ENCODE measurements around the gene ESRRA. TPM values are rescaled to one million over a fixed set of nuclear protein-coding genes. Genes with fewer than 3 reads are reported as not detected.
A peak's percentile ranks its signal among the peaks of the same experiment; 100 is the strongest.

ESRRA gene
- total RNA-seq, 3 donors from 2014 or later, result 81.5 to 93.4 (median 89.3) TPM

DNA sequence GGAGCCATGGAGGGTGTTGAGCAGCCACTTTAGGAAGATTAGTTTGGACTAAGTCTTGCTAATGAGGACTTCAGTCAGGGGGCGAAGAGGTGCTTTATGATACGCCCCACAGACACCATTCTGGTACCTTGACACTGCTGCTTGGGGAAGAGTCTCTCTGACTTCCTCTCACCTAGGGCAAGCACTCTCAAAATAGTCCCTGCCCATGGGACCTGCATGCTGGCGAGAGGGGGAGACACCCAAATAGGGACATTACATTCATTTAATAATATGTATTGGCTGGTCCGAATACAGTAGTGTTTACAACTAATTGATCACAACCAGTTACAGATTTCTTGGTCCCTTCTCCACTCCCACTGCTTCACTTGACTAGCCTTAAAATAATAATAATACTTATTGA lies 9.6 kb upstream of the ESRRA start:
- Mint-ChIP-seq H3K4me3 (no peak overlapping the region), H3K27me3 (ENCODE audit: low read depth) (peaks cover 79% of the 10 kb centered on the region), H3K4me1 (ENCODE audit: low read depth) (peaks cover 19% of the 10 kb centered on the region), H3K36me3 (ENCODE audit: insufficient read depth) (no peaks in the 10 kb centered on the region), H3K9me3 (no peaks in the 10 kb centered on the region)
- ATAC-seq (no peak), DNase-seq (no peak)

DNA sequence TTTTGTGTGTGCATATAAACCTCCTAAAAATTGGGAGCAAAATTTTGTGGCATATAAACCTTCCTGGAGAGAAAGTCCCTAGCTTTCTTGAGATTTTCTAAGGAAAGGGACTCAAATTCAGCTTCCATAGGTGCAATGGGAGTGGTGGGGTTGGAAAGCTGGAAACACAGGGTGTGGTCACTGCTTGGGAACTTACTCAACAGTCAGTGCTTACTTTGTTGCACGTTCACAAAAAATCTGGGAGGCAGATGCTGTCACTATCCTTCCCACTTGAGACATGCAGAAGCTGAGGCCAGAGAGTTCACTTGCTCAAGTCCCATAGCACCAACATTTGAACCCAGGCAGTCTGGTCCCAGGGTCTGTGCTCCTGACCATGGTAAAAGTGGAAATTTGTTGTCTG lies 9.1 kb upstream of the ESRRA start:
- DNase-seq (no peak), ATAC-seq (no peak)
- Mint-ChIP-seq H3K4me1 (ENCODE audit: low read depth) (peaks cover 20% of the 10 kb centered on the region), H3K36me3 (ENCODE audit: insufficient read depth) (no peaks in the 10 kb centered on the region), H3K27me3 (ENCODE audit: low read depth) (peaks cover 78% of the 10 kb centered on the region), H3K4me3 (no peak overlapping the region), H3K9me3 (no peaks in the 10 kb centered on the region)

DNA sequence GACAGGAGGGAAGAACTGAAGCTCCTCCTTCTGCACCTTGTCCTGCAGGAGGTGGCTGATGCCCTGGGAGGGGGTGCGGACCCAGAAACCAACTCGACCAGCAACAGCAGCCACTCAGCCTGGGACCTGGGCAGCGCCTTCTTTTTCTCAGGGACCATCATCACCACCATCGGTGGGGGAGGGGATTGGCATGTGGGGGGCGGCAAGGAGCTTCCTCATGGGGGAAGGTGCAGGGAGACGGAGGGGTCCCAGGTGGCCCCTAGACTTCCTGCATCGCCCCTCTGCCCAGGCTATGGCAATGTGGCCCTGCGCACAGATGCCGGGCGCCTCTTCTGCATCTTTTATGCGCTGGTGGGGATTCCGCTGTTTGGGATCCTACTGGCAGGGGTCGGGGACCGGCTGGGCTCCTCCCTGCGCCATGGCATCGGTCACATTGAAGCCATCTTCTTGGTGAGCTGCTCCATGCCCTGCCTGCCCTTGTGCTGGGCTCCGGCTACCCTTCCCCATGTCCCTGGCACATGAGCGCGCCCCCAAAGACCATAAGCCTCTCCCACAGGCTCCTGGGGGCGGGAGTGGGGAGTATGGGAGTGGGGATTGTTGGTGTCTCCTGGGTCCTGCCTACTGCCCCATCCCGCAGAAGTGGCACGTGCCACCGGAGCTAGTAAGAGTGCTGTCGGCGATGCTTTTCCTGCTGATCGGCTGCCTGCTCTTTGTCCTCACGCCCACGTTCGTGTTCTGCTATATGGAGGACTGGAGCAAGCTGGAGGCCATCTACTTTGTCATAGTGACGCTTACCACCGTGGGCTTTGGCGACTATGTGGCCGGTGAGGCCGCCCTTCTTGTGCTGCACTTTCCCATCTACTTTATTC lies 8.3 kb upstream of the ESRRA start:
- Mint-ChIP-seq H3K4me1 (ENCODE audit: low read depth) (peaks cover 20% of the 10 kb centered on the region), H3K27me3 (ENCODE audit: low read depth) (peaks cover 82% of the 10 kb centered on the region), H3K4me3 (no peak overlapping the region), H3K36me3 (ENCODE audit: insufficient read depth) (no peaks in the 10 kb centered on the region), H3K9me3 (no peaks in the 10 kb centered on the region)
- ATAC-seq (no peak), DNase-seq (no peak)

DNA sequence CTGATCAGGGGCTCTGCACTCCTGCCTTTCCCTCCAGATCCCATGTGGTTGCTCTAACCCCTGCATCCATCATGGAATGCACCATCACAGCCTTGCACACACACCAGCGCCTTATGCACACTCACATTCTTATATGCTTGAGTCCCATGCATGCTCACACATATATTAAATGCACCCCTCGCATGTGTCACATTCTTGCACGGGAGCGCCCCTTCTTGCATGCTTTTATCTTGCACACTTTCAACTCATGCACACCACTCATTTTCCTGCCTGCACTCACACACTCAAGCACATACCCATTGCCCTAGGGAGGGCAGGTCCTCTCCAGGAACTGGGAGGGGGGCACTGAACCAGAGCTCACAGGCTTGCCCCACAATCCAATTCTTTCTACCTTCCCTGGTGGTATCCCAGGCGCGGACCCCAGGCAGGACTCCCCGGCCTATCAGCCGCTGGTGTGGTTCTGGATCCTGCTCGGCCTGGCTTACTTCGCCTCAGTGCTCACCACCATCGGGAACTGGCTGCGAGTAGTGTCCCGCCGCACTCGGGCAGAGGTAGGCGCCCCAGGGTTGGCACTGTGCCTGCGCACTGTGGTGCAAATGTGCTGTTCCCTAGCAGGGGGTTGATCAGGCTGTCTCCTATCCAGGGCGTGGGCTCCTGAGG lies 7.5 kb upstream of the ESRRA start:
- Mint-ChIP-seq H3K9me3 (no peaks in the 10 kb centered on the region), H3K4me3 (no peak overlapping the region)
- DNase-seq, result no peak

DNA sequence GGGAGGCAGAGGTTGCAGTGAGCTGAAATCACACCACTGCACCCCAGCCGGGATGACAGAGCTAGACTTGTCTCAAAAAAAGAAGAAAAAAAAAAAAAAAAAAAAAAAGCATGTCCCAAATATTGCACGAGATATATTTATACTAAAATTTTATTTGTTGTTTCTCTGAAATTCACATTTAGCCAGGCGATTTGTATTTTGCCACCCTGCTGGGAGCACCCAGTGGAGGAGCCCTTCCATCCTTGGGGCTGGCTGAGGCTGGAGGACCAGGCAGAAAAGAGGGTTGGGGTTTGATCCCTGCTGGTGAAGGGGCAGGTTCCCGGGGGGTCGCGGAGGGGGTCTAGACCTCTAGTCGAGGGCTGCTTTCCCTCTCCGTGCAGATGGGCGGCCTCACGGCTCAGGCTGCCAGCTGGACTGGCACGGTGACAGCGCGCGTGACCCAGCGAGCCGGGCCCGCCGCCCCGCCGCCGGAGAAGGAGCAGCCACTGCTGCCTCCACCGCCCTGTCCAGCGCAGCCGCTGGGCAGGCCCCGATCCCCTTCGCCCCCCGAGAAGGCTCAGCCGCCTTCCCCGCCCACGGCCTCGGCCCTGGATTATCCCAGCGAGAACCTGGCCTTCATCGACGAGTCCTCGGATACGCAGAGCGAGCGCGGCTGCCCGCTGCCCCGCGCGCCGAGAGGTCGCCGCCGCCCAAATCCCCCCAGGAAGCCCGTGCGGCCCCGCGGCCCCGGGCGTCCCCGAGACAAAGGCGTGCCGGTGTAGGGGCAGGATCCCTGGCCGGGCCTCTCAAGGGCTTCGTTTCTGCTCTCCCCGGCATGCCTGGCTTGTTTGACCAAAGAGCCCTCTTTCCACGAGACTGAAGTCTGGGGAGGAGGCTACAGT lies 6.1 kb upstream of the ESRRA start:
- peak overlapping the region; percentile 13 for H3K4me3 Mint-ChIP-seq
- H3K27me3 Mint-ChIP-seq (ENCODE audit: low read depth), result peaks cover 65% of the 10 kb centered on the region
- ATAC-seq, result no peak
- H3K9me3 Mint-ChIP-seq, result no peaks in the 10 kb centered on the region
- DNase-seq, result no peak
- peaks cover 24% of the 10 kb centered on the region for H3K4me1 Mint-ChIP-seq (ENCODE audit: low read depth)
- H3K36me3 Mint-ChIP-seq (ENCODE audit: insufficient read depth), result no peaks in the 10 kb centered on the region

More for the DNA sequence above, 7.5 kb upstream of the ESRRA start:
- ATAC-seq, result no peak
- Mint-ChIP-seq H3K36me3 (ENCODE audit: insufficient read depth) (no peaks in the 10 kb centered on the region), H3K27me3 (ENCODE audit: low read depth) (peaks cover 79% of the 10 kb centered on the region), H3K4me1 (ENCODE audit: low read depth) (peaks cover 20% of the 10 kb centered on the region)

DNA sequence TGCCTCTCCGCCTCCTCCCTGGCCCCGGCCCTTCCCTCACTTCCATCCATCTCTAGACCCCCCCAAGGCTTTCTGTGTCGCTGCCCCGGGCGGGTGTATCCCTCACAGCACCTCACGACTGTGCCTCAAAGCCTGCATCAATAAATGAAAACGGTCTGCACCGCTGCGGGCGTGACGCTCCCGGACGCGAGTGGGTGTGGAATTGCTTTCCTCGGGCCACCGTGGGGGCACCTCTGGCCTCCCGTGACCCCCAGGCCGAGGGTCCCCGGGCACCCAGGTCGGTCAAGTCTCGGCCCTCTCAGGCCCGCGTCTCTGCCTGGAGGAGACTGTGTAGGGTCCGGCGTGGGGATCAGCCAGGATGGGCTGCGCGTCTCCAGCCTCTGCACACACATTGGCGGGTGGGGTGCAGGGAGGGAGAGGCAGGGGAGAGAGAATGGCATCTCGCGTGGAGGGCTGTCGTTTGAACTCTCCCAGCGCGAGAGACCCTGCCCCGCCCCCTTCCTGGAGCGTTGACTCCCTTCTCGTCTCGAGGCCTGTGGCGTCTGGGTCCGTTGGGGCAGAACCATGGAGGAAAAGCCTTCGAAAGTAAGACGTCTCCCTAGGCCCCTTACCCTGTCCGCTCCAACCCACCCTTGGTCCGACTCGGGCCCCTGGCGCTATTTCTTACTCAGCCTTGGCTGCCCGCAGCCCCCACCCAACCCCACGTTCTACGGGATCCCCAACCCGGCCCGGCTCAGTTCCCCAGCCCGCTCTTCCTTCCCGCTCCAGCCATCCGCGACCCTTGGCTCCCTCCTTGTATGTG lies 5.3 kb upstream of the ESRRA start, which contains the start of gene CATSPERZ:
Gene CATSPERZ, plus strand, starts transcription at position 512 of the 802 bp plus-strand sequence. Its CDS starts 53 bp downstream, at position 565.
- Mint-ChIP-seq H3K9me3 (no peaks in the 10 kb centered on the region), H3K4me3 (peak within 1 kb of the TSS; percentile 66), H3K27me3 (ENCODE audit: low read depth) (peaks cover 59% of the 10 kb centered on the region), H3K4me1 (ENCODE audit: low read depth) (peaks cover 28% of the 10 kb centered on the region), H3K36me3 (ENCODE audit: insufficient read depth) (no peaks in the 10 kb centered on the region)
- ATAC-seq, result no peak
- DNase-seq, result no peak

DNA sequence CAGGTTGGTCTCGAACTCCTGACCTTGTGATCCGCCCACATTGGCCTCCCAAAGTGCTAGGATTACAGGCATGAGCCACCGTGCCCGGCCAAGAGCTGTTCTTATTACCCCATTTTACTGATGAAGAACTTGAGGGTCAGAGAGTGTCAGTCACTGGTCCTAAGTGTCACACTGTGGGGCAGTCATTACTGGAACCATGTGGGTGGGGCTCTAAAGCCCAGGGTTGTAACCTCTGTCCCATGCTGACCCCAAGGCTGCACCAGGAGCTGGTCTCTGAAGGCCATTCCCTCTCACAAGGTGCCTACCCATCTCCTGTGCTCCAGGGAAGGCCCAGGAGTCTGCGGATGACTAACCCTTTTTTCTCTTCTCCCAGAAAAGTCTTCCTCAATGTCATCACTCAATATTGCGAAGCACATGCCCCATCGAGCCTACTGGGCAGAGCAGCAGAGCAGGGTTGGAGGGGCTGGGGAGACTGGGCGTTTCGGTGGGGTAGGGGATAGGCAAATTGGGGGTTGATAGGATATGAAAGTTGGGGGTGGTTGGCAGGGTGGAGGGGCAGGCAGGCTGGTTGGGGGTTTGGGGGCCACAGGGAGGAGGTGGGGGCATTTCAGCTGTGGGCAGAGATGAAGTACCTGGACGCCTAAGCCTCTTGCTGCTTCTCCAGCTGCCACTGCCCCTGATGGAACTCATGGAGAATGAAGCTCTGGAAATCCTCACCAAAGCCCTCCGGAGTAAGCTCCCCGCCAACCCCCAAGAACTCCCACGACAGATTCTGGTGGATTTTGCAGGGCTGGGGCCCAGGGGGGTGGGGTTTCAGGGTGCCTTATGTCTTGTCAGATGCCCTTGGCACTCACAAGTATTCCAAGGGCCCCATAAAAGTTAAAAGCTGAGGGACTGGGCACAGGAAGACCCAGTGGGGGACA lies 2.0 kb upstream of the ESRRA start:
- Mint-ChIP-seq H3K36me3 (ENCODE audit: insufficient read depth) (peaks cover 7% of the 10 kb centered on the region), H3K27me3 (ENCODE audit: low read depth) (peaks cover 27% of the 10 kb centered on the region), H3K9me3 (no peaks in the 10 kb centered on the region), H3K4me3 (no peak overlapping the region), H3K4me1 (ENCODE audit: low read depth) (peaks cover 33% of the 10 kb centered on the region)
- ATAC-seq (no peak), DNase-seq (no peak)

DNA sequence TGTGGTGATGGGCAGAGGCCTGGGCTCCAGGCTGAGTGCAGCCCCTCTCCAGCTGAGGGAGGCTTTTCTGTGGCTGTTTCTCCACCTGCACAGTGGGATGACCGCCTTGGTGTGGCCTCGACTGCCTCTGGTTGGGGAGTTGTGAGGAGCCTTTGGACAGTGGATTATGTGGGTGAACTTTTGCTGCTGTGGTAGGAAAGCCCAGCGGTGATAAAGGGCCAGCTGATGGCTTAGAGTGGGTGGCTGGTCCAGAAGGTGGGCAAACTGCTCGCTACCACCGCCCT lies 1.4 kb upstream of the ESRRA start:
- no peaks in the 10 kb centered on the region for H3K9me3 Mint-ChIP-seq
- peak overlapping the region; percentile 88 for H3K4me3 Mint-ChIP-seq
- DNase-seq (no peak), ATAC-seq (no peak)
- H3K4me1 Mint-ChIP-seq (ENCODE audit: low read depth), result peaks cover 33% of the 10 kb centered on the region
- peaks cover 21% of the 10 kb centered on the region for H3K27me3 Mint-ChIP-seq (ENCODE audit: low read depth)
- H3K36me3 Mint-ChIP-seq (ENCODE audit: insufficient read depth), result peaks cover 7% of the 10 kb centered on the region

DNA sequence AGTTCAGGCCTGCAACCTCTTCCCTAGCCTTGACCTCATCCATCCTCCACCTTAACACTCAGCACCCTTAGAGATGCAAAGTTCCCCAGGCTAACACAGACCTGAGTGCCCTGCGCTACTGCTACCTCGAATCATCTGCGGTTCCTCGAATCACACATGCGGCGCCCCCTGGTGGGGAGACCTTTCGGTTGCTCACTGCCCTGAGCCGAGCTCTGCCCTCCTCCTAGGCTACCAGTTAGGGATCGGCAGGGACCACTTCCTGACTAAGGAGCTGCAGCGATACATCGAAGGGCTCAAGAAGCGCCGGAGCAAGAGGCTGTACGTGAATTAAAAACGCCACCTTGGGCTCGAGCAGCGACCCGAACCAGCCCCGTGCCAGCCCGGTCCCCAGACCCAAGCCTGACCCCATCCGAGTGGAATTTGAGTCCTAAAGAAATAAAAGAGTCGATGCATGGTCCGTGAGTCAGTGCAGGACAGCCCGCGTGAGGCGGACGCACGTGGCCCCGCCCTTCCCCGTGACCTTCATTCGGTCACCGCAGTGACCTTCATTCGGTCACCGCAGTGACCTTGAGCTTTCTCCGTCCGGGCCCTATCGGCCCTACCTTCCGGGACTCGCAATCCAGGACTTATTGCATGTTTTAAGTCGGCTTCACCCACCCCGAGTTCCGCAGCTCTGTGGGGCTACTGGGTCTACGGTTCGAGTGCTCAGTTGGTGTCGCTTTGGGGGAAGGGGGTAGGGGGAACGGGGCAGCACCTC lies 830 bp upstream of the ESRRA start:
- H3K36me3 Mint-ChIP-seq (ENCODE audit: insufficient read depth), result peaks cover 7% of the 10 kb centered on the region
- peak; percentile 96 for DNase-seq
- ATAC-seq, result peak; percentile 35 to 37
- peaks cover 19% of the 10 kb centered on the region for H3K27me3 Mint-ChIP-seq (ENCODE audit: low read depth)
- H3K4me3 Mint-ChIP-seq, result peak overlapping the region; percentile 88
- H3K9me3 Mint-ChIP-seq, result no peaks in the 10 kb centered on the region
- H3K4me1 Mint-ChIP-seq (ENCODE audit: low read depth), result peaks cover 33% of the 10 kb centered on the region

DNA sequence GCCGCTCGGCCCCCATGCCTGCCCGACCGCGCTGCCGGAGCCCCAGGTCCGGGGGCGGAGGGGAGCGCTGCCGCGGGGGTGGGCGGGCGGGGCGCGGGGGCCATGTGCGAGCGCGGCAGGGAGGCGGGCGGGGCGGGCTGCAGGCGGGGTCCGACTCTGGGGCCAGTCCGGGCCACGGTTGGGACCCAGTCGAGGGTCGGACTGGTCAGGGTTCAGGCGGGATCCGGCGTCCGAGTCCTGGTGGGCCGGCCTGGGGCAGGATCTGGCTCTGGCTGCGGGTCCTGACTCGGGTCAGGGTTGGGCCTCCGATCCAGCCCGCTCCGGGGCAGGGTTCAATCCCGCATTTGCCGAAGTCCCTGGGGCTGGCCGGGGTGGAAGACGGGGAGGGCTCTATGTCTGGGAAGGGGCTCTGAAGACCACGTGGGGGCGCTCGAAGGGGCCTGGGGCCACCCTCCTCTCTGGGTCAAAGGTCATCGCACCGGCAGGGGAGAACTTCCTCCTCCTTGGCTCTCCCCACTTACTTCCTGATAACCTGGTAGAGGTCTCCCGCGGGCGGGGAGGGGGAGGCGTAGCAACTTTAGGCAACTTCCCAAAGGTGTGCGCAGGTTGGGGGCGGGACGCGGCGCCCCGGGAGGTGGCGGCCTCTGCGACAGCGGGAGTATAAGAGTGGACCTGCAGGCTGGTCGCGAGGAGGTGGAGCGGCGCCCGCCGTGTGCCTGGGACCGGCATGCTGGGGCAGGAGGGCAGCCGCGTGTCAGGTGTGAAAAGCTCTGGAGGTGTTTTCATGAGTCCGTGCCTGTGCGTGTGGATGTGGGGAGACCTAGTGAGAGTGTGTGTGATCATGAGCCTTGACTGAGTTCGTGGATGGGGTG lies 603 bp downstream of the ESRRA start:
- Mint-ChIP-seq H3K4me3 (peak overlapping the region; percentile 99), H3K36me3 (ENCODE audit: insufficient read depth) (peaks cover 7% of the 10 kb centered on the region), H3K9me3 (no peaks in the 10 kb centered on the region), H3K27me3 (ENCODE audit: low read depth) (peaks cover 5% of the 10 kb centered on the region), H3K4me1 (ENCODE audit: low read depth) (peaks cover 25% of the 10 kb centered on the region)
- DNase-seq (peak; percentile 70), ATAC-seq (peak; percentile 17 to 19)

DNA sequence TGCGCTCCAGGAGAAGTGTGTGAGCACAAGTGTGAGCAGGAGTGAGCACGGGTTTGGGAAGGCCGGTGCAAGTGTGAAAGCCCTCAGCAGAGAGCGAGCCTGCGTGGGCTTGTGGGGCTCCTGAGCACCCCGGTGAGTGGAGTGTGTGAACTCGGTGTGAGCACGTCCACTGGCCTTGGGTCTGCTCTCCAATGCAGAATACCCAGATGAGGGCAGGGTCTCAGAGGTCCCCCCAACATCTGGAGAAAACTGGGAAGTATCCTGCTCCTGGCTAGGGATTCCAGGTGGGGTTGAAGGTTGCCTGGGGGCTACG lies 1.2 kb downstream of the ESRRA start:
- peak overlapping the region; percentile 99 for H3K4me3 Mint-ChIP-seq
- no peaks in the 10 kb centered on the region for H3K9me3 Mint-ChIP-seq
- H3K4me1 Mint-ChIP-seq (ENCODE audit: low read depth), result peaks cover 26% of the 10 kb centered on the region
- H3K36me3 Mint-ChIP-seq (ENCODE audit: insufficient read depth), result peaks cover 7% of the 10 kb centered on the region
- no peak for DNase-seq
- peaks cover 4% of the 10 kb centered on the region for H3K27me3 Mint-ChIP-seq (ENCODE audit: low read depth)
- ATAC-seq, result no peak
